Right forelimb (tissue), 1 donor: ENCODE data around the gene ALDH4A1.
"Not testable (repeated sequence)": the region's sequence is repeated elsewhere in the genome, so short reads cannot be mapped to it uniquely, and the experiment has no call there.

Experiments
- DNase-seq: peaks from one replicate; pipeline ENCODE4 v3.0.0-alpha.2; 2018

ALDH4A1 gene

GRCh38 chr1:18847723-18848122, 54.6 kb downstream of the ALDH4A1 start:
- not testable (repeated sequence) for DNase-seq

GRCh38 chr1:18840145-18840544, 62.2 kb downstream of the ALDH4A1 start:
- no peak for DNase-seq

- no peak for DNase-seq
Measured at GRCh38 chr1:18836654-18837053, 65.7 kb downstream of the ALDH4A1 start.

- DNase-seq = not testable (repeated sequence)
Measured at GRCh38 chr1:18832319-18832718, 70.0 kb downstream of the ALDH4A1 start.

- no peak for DNase-seq
Measured at GRCh38 chr1:18831656-18832055, 70.7 kb downstream of the ALDH4A1 start.

GRCh38 chr1:18830596-18830995, 71.8 kb downstream of the ALDH4A1 start:
- DNase-seq = no peak

- DNase-seq = no peak
Measured at GRCh38 chr1:18829671-18830070, 72.7 kb downstream of the ALDH4A1 start.

- no peak for DNase-seq
Measured at GRCh38 chr1:18828224-18828623, 74.1 kb downstream of the ALDH4A1 start.

GRCh38 chr1:18823438-18823837, 78.9 kb downstream of the ALDH4A1 start:
- DNase-seq = no peak
